Mesenchymal stem cell (in vitro differentiated cells and primary cell): ENCODE results near the gene USP5.

Source experiments
- DNase-seq: peaks from one replicate; pipeline ENCODE4 v3.0.0-alpha.2; 2013
- H2AFZ ChIP-seq: one replicate; pipeline ENCODE4 v1.6.1; 2013; ENCODE audit warnings: low read depth, mild to moderate bottlenecking, control low read depth, inconsistent platforms, low read length, moderate library complexity
- H2AK5ac ChIP-seq: 2 replicates; pipeline ENCODE4 v1.6.1; 2013; ENCODE audit warnings: low read length, moderate library complexity, mild to moderate bottlenecking, inconsistent platforms; ENCODE audit not compliant: severe bottlenecking
- H2BK120ac ChIP-seq: one replicate; pipeline ENCODE4 v1.6.1; 2013; ENCODE audit warnings: low read depth, mild to moderate bottlenecking, inconsistent platforms, low read length, moderate library complexity
- H2BK12ac ChIP-seq, 2 experiments: one replicate each; pipeline ENCODE4 v1.6.1; 2013; ENCODE audit warnings: inconsistent platforms in 2 of 2, low read length in 2 of 2, mild to moderate bottlenecking in 2 of 2, moderate library complexity in 2 of 2, control low read depth in 1 of 2
- H2BK15ac ChIP-seq: one replicate; pipeline ENCODE4 v1.6.1; 2013; ENCODE audit warnings: mild to moderate bottlenecking, low read depth, inconsistent platforms; ENCODE audit not compliant: poor library complexity, severe bottlenecking
- H2BK5ac ChIP-seq: 2 replicates; pipeline ENCODE4 v1.6.1; 2013; ENCODE audit warnings: low read depth, mild to moderate bottlenecking, low read length, control low read depth, inconsistent platforms; ENCODE audit not compliant: poor library complexity, severe bottlenecking
- H3K14ac ChIP-seq, 2 experiments: one replicate each; pipeline ENCODE4 v1.6.1; 2013; ENCODE audit warnings: inconsistent platforms in 2 of 2, low read length in 2 of 2, control low read depth in 1 of 2, mild to moderate bottlenecking in 1 of 2, moderate library complexity in 1 of 2
- H3K18ac ChIP-seq, 2 experiments: one replicate each; pipeline ENCODE4 v1.6.1; 2013; ENCODE audit warnings: inconsistent platforms in 2 of 2, low read length in 2 of 2, control low read depth in 1 of 2, low read depth in 1 of 2, mild to moderate bottlenecking in 1 of 2
- H3K23ac ChIP-seq, 2 experiments: one replicate each; pipeline ENCODE4 v1.6.1; 2013; ENCODE audit warnings: inconsistent platforms in 2 of 2, low read length in 2 of 2, mild to moderate bottlenecking in 2 of 2, moderate library complexity in 2 of 2, control low read depth in 1 of 2
- H3K27ac ChIP-seq: 2 replicates; pipeline ENCODE4 v1.5.1; 2013; ENCODE audit warnings: mild to moderate bottlenecking, moderate library complexity, low read length, control low read depth, inconsistent platforms; ENCODE audit not compliant: poor library complexity, severe bottlenecking
- H3K27me3 ChIP-seq, 2 experiments: 2 replicates each; pipeline versions ENCODE4 v1.6.1 to v1.7.0; 2013; ENCODE audit warnings: low read length in 2 of 2, mild to moderate bottlenecking in 2 of 2, moderate library complexity in 2 of 2, control low read depth in 1 of 2, inconsistent platforms in 1 of 2; ENCODE audit not compliant: control insufficient read depth in 1 of 2, insufficient read depth in 1 of 2
- H3K36me3 ChIP-seq, 2 experiments: 2 replicates each; pipeline versions ENCODE4 v1.6.1 to v1.7.0; 2013; ENCODE audit warnings: low read length in 2 of 2, control low read depth in 1 of 2, inconsistent platforms in 1 of 2, low read depth in 1 of 2, mild to moderate bottlenecking in 1 of 2; ENCODE audit not compliant: insufficient read depth in 2 of 2, control insufficient read depth in 1 of 2
- H3K4ac ChIP-seq, 2 experiments: one replicate each; pipeline ENCODE4 v1.6.1; 2013; ENCODE audit warnings: inconsistent platforms in 2 of 2, low read length in 2 of 2, mild to moderate bottlenecking in 2 of 2, moderate library complexity in 2 of 2, control low read depth in 1 of 2, low read depth in 1 of 2
- H3K4me1 ChIP-seq: 2 replicates; pipeline ENCODE4 v1.6.1; 2013; ENCODE audit warnings: low read depth, low read length, control low read depth; ENCODE audit not compliant: control insufficient read depth, insufficient read depth
- H3K4me2 ChIP-seq: 2 replicates; pipeline ENCODE4 v1.6.1; 2013; ENCODE audit warnings: low read length, mild to moderate bottlenecking, inconsistent platforms; ENCODE audit not compliant: poor library complexity, severe bottlenecking
- H3K4me3 ChIP-seq, 2 experiments: 2 replicates each; pipeline versions ENCODE4 v1.5.1 to v1.7.0; 2013; ENCODE audit warnings: low read length in 2 of 2, mild to moderate bottlenecking in 2 of 2, control low read depth in 1 of 2, low read depth in 1 of 2; ENCODE audit not compliant: insufficient read depth in 1 of 2
- H3K79me1 ChIP-seq: replicated peaks from 2 replicates; pipeline ENCODE4 v1.6.1; 2013; ENCODE audit warnings: mild to moderate bottlenecking, control low read depth, low read length, inconsistent platforms; ENCODE audit not compliant: poor library complexity, severe bottlenecking
- H3K9ac ChIP-seq: 2 replicates; pipeline ENCODE4 v1.7.0; 2013; ENCODE audit warnings: mild to moderate bottlenecking, low read length, moderate library complexity
- H3K9me3 ChIP-seq: 2 replicates; pipeline ENCODE4 v1.7.0; 2013; ENCODE audit warnings: mild to moderate bottlenecking, low read length; ENCODE audit not compliant: control insufficient read depth
- H4K8ac ChIP-seq: one replicate; pipeline ENCODE4 v1.6.1; 2013; ENCODE audit warnings: inconsistent platforms, mild to moderate bottlenecking, low read length, moderate library complexity
- H4K91ac ChIP-seq: one replicate; pipeline ENCODE4 v1.6.1; 2013; ENCODE audit warnings: mild to moderate bottlenecking, low read length, inconsistent platforms
- WGBS: methylation state at CpG from one replicate; pipeline ENCODE4 v1.1.7; 2013; ENCODE audit warnings: mixed read lengths; 5-methylcytosine and 5-hydroxymethylcytosine counted together

Gene USP5

GRCh38 chr12:6866920-6867412 lies 15.0 kb downstream of the USP5 start:
- H2BK12ac ChIP-seq, result peak overlapping the region in 1 of 2 experiments; percentile 57
- H4K8ac ChIP-seq, result peak overlapping the region; percentile 71
- peaks cover 70% of the 10 kb centered on the region in 2 experiments for H3K36me3 ChIP-seq
- no peaks in the 10 kb centered on the region for H3K9me3 ChIP-seq
- peak overlapping the region; percentile 63 for H3K27ac ChIP-seq
- peak overlapping the region; percentile 55 to 89 for H3K4ac ChIP-seq
- peak overlapping the region; percentile 87 for H3K4me2 ChIP-seq
- H2AK5ac ChIP-seq, result no peak overlapping the region
- H2BK120ac ChIP-seq, result no peak overlapping the region
- peak overlapping the region; percentile 73 for H2BK15ac ChIP-seq
- H3K4me1 ChIP-seq, result peaks cover 26% of the 10 kb centered on the region
- no peak overlapping the region for H2BK5ac ChIP-seq
- 10% methylated on average over 33 of the region's 33 CpGs for WGBS
- H3K79me1 ChIP-seq, result peaks cover 7% of the 10 kb centered on the region
- no peaks in the 10 kb centered on the region for H3K27me3 ChIP-seq
- peak overlapping the region; percentile 23 to 88 for H3K18ac ChIP-seq
- peak overlapping the region in 1 of 2 experiments; percentile 91 for H3K14ac ChIP-seq
- peak overlapping the region; percentile 91 for H3K9ac ChIP-seq
- H3K23ac ChIP-seq, result peak overlapping the region in 1 of 2 experiments; percentile 96
- H2AFZ ChIP-seq, result peak overlapping the region; percentile 78
- H4K91ac ChIP-seq, result no peak overlapping the region
- peak overlapping the region; percentile 48 to 83 for H3K4me3 ChIP-seq
- no peak for DNase-seq

DNA sequence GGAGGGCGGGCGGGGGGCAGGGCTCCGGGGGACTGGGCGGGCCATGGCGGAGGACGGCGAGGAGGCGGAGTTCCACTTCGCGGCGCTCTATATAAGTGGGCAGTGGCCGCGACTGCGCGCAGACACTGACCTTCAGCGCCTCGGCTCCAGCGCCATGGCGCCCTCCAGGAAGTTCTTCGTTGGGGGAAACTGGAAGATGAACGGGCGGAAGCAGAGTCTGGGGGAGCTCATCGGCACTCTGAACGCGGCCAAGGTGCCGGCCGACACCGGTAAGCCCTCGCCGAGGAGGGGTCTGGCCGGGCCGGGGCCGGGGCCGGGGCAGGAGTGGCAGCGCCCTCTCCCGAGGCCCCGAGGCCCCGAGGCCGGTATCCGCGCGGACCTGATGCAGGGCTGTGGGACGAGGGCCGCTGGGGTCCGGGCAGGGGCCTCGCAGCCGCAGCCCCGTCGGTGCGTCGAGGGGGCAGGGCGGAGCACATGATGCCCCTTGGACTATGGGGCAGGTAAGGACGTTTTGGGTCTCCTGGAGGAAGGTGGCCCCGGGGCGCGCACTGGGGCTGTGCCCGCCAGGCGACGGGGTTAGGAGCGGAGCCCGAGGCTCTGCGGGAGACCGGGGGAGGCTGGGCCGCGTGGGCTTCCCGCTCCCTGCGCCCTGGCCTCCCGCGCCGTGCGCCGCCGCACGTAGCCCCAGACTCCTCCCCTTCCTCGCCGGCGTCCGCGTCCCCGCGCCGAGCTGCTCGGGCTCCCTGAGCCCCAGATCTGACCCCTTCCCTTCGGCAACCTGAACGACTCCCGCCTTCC lies 15.7 kb downstream of the USP5 start, which contains the start of gene TPI1:
TPI1 (plus strand) TSS at position 119 of the 798 bp plus-strand sequence; CDS start at position 155, 36 bp downstream.
- peaks cover 7% of the 10 kb centered on the region for H3K79me1 ChIP-seq
- H3K27me3 ChIP-seq, result no peaks in the 10 kb centered on the region
- H2BK5ac ChIP-seq, result peak within 1 kb of the TSS; percentile 75
- H3K23ac ChIP-seq, result peak within 1 kb of the TSS; percentile 53 to 96
- peak within 1 kb of the TSS; percentile 67 for H2BK120ac ChIP-seq
- H4K8ac ChIP-seq, result peak within 1 kb of the TSS; percentile 89
- H3K14ac ChIP-seq, result peak within 1 kb of the TSS; percentile 68 to 94
- H2AK5ac ChIP-seq, result peak within 1 kb of the TSS; percentile 77
- peak within 1 kb of the TSS; percentile 66 for H3K27ac ChIP-seq
- peak within 1 kb of the TSS; percentile 94 to 95 for H3K4me3 ChIP-seq
- H3K4me2 ChIP-seq, result peak within 1 kb of the TSS; percentile 87
- peaks cover 28% of the 10 kb centered on the region for H3K4me1 ChIP-seq
- peak within 1 kb of the TSS; percentile 93 to 99 for H3K4ac ChIP-seq
- peak within 1 kb of the TSS in 1 of 2 experiments; percentile 74 for H2BK12ac ChIP-seq
- H2AFZ ChIP-seq, result peak within 1 kb of the TSS; percentile 78
- H3K9me3 ChIP-seq, result no peaks in the 10 kb centered on the region
- H4K91ac ChIP-seq, result peak within 1 kb of the TSS; percentile 97
- peak within 1 kb of the TSS; percentile 82 to 97 for H3K18ac ChIP-seq
- H2BK15ac ChIP-seq, result peak within 1 kb of the TSS; percentile 73
- peak within 1 kb of the TSS; percentile 97 for H3K9ac ChIP-seq
- under 1% methylated on average over 62 of the region's 86 CpGs for WGBS
- peak; percentile 83 for DNase-seq
- peaks cover 63 to 66% of the 10 kb centered on the region in 2 experiments for H3K36me3 ChIP-seq

GRCh38 chr12:6868211-6869048 lies 16.5 kb downstream of the USP5 start:
- Histone ChIP-seq H3K27ac (peak overlapping the region; percentile 11), H3K23ac (no peak overlapping the region), H2AK5ac (no peak overlapping the region), H3K9ac (peak overlapping the region; percentile 97), H3K79me1 (peaks cover 4% of the 10 kb centered on the region), H4K8ac (no peak overlapping the region), H3K4me3 (peak overlapping the region; percentile 94 to 95), H2BK15ac (no peak overlapping the region), H3K9me3 (no peaks in the 10 kb centered on the region), H3K4me2 (peak overlapping the region; percentile 85), H2BK12ac (no peak overlapping the region), H2BK5ac (no peak overlapping the region), H3K4ac (no peak overlapping the region), H3K27me3 (no peaks in the 10 kb centered on the region), H4K91ac (no peak overlapping the region), H3K18ac (peak overlapping the region in 1 of 2 experiments; percentile 97), H3K36me3 (peaks cover 55 to 59% of the 10 kb centered on the region in 2 experiments), H3K4me1 (peaks cover 28% of the 10 kb centered on the region), H3K14ac (peak overlapping the region in 1 of 2 experiments; percentile 80), H2AFZ (no peak overlapping the region), H2BK120ac (no peak overlapping the region)
- 7% methylated on average over 21 of the region's 22 CpGs for WGBS
- DNase-seq, result peak; percentile 45
